H9 (cell line): ENCODE measurements around the gene PASD1. TPM values are rescaled to one million over a fixed set of nuclear protein-coding genes. Genes with fewer than 3 reads are reported as not detected.

Experiments used
- DNase-seq: peaks from one replicate; pipeline ENCODE4 v3.0.0-alpha.2; 2017
- H2AFZ ChIP-seq: one replicate; pipeline ENCODE4 v1.6.1; 2013; ENCODE audit warnings: mild to moderate bottlenecking, low read length, control low read depth, moderate library complexity
- H2AK5ac ChIP-seq: 2 replicates; pipeline ENCODE4 v1.6.1; 2013; ENCODE audit warnings: low read length, control low read depth, mixed read lengths; ENCODE audit not compliant: insufficient read length
- H2BK120ac ChIP-seq: one replicate; pipeline ENCODE4 v1.6.1; 2013; ENCODE audit warnings: low read depth, mild to moderate bottlenecking, low read length, control low read depth, inconsistent platforms; ENCODE audit not compliant: poor library complexity, severe bottlenecking
- H2BK12ac ChIP-seq: 2 replicates; pipeline ENCODE4 v1.6.1; 2013; ENCODE audit warnings: low read length, control low read depth, mixed read lengths, low read depth; ENCODE audit not compliant: insufficient read length
- H2BK15ac ChIP-seq: 2 replicates; pipeline ENCODE4 v1.6.1; 2013; ENCODE audit warnings: low read depth, low read length, control low read depth
- H2BK20ac ChIP-seq: one replicate; pipeline ENCODE4 v1.6.1; 2013; ENCODE audit warnings: low read depth, mild to moderate bottlenecking, low read length, control low read depth, inconsistent platforms; ENCODE audit not compliant: poor library complexity, severe bottlenecking
- H2BK5ac ChIP-seq: 2 replicates; pipeline ENCODE4 v1.6.1; 2013; ENCODE audit warnings: low read length, control low read depth, mixed read lengths; ENCODE audit not compliant: insufficient read length
- H3K14ac ChIP-seq: 2 replicates; pipeline ENCODE4 v1.6.1; 2013; ENCODE audit warnings: low read length, control low read depth; ENCODE audit not compliant: insufficient read depth
- H3K18ac ChIP-seq: 2 replicates; pipeline ENCODE4 v1.6.1; 2013; ENCODE audit warnings: low read depth, mild to moderate bottlenecking, mixed read lengths, low read length, control low read depth; ENCODE audit not compliant: insufficient read length
- H3K23ac ChIP-seq: 2 replicates; pipeline ENCODE4 v1.6.1; 2013; ENCODE audit warnings: low read length, control low read depth, mixed read lengths, low read depth; ENCODE audit not compliant: insufficient read length
- H3K23me2 ChIP-seq: 2 replicates; pipeline ENCODE4 v1.6.1; 2013; ENCODE audit warnings: low read depth, mild to moderate bottlenecking, mixed read lengths, low read length, control low read depth; ENCODE audit not compliant: insufficient read length, poor library complexity, severe bottlenecking
- H3K27ac ChIP-seq: 2 replicates; pipeline ENCODE4 v1.5.1; 2013; ENCODE audit warnings: low read length, control low read depth, mixed read lengths, low read depth; ENCODE audit not compliant: insufficient read length
- H3K27me3 ChIP-seq: 2 replicates; pipeline ENCODE4 v1.6.1; 2013; ENCODE audit warnings: low read length, control low read depth, inconsistent platforms; ENCODE audit not compliant: insufficient read depth
- H3K4ac ChIP-seq: 2 replicates; pipeline ENCODE4 v1.6.1; 2013; ENCODE audit warnings: low read depth, mild to moderate bottlenecking, control low read depth, inconsistent platforms, low read length, moderate library complexity
- H3K4me1 ChIP-seq: 2 replicates; pipeline ENCODE4 v1.6.1; 2013; ENCODE audit warnings: low read length, control low read depth, inconsistent platforms; ENCODE audit not compliant: insufficient read depth
- H3K4me2 ChIP-seq: 2 replicates; pipeline ENCODE4 v1.6.1; 2013; ENCODE audit warnings: low read length, control low read depth, mixed read lengths; ENCODE audit not compliant: insufficient read length, insufficient read depth
- H3K56ac ChIP-seq: 2 replicates; pipeline ENCODE4 v1.6.1; 2013; ENCODE audit warnings: low read depth, mild to moderate bottlenecking, mixed read lengths, low read length, control low read depth; ENCODE audit not compliant: insufficient read length
- H3K79me1 ChIP-seq: 2 replicates; pipeline ENCODE4 v1.6.1; 2013; ENCODE audit warnings: low read depth, mild to moderate bottlenecking, moderate library complexity, low read length, control low read depth, inconsistent platforms; ENCODE audit not compliant: insufficient read depth, poor library complexity, severe bottlenecking
- H3K79me2 ChIP-seq: 2 replicates; pipeline ENCODE4 v1.6.1; 2013; ENCODE audit warnings: low read length, control low read depth, inconsistent platforms; ENCODE audit not compliant: insufficient read depth
- H3K9ac ChIP-seq: 2 replicates; pipeline ENCODE4 v1.6.1; 2013; ENCODE audit warnings: low read length, control low read depth, mixed read lengths; ENCODE audit not compliant: insufficient read length; ENCODE audit errors: extremely low read depth
- H3K9me3 ChIP-seq: one replicate; pipeline ENCODE4 v1.6.1; 2013; ENCODE audit warnings: low read depth, low read length, inconsistent platforms; ENCODE audit not compliant: control insufficient read depth
- H3T11ph ChIP-seq: one replicate; pipeline ENCODE4 v1.6.1; 2013; ENCODE audit warnings: mild to moderate bottlenecking, low read length, control low read depth, inconsistent platforms
- H4K20me1 ChIP-seq: one replicate; pipeline ENCODE4 v1.6.1; 2013; ENCODE audit not compliant: control insufficient read depth, insufficient read length, insufficient read depth
- H4K5ac ChIP-seq: 2 replicates; pipeline ENCODE4 v1.6.1; 2013; ENCODE audit warnings: low read depth, mild to moderate bottlenecking, mixed read lengths, low read length, control low read depth; ENCODE audit not compliant: insufficient read length
- H4K8ac ChIP-seq: replicated peaks from 2 replicates; pipeline ENCODE4 v1.6.1; 2013; ENCODE audit warnings: low read length, control low read depth, mixed read lengths, low read depth; ENCODE audit not compliant: insufficient read length
- H4K91ac ChIP-seq: 2 replicates; pipeline ENCODE4 v1.6.1; 2013; ENCODE audit warnings: low read depth, mild to moderate bottlenecking, moderate library complexity, mixed read lengths, low read length, control low read depth; ENCODE audit not compliant: insufficient read length
- H3K27ac Mint-ChIP-seq, 3 experiments: 2 replicates in 2 of 3; 3 replicates in 1 of 3; pipeline ENCODE4 v1.8.0; 2020 to 2021; ENCODE audit warnings: mixed read lengths in 3 of 3, mild to moderate bottlenecking in 1 of 3, moderate library complexity in 1 of 3
- H3K27me3 Mint-ChIP-seq: 2 replicates; pipeline ENCODE4 v1.8.0; 2021; ENCODE audit warnings: low read depth, mild to moderate bottlenecking, moderate library complexity, mixed read lengths
- H3K36me3 Mint-ChIP-seq, 3 experiments: 2 replicates in 2 of 3; 3 replicates in 1 of 3; pipeline ENCODE4 v1.8.0; 2020 to 2021; ENCODE audit warnings: low read depth in 3 of 3, mixed read lengths in 3 of 3; ENCODE audit not compliant: insufficient read depth in 1 of 3
- H3K4me1 Mint-ChIP-seq, 2 experiments: 2 replicates each; pipeline ENCODE4 v1.8.0; 2020; ENCODE audit warnings: mixed read lengths in 2 of 2
- H3K4me3 Mint-ChIP-seq, 2 experiments: 2 replicates in 1 of 2; 3 replicates in 1 of 2; pipeline ENCODE4 v1.8.0; 2020 to 2021; ENCODE audit warnings: mild to moderate bottlenecking in 2 of 2, mixed read lengths in 2 of 2, moderate library complexity in 1 of 2
- H3K9me3 Mint-ChIP-seq, 2 experiments: 2 replicates in 1 of 2; 3 replicates in 1 of 2; pipeline ENCODE4 v1.8.0; 2020; ENCODE audit warnings: mild to moderate bottlenecking in 2 of 2, mixed read lengths in 2 of 2, moderate library complexity in 1 of 2
- CTCF ChIP-seq: fragments of 200-600 bp; sonication (generic); conservative IDR thresholded peaks from 3 replicates; pipeline ENCODE4 v1.8.0; 2021; ENCODE audit warnings: antibody characterized with exemption, mild to moderate bottlenecking
- WGBS: extraction: QIAGEN DNeasy Blood & Tissue Kit; methylation state at CpG from one replicate; pipeline ENCODE4 v1.1.7; 2013; ENCODE audit warnings: missing lambda C conversion rate, low lambda C conversion rate, mixed read lengths; ENCODE audit not compliant: insufficient read length; ENCODE audit errors: extremely low coverage; 5-methylcytosine and 5-hydroxymethylcytosine counted together
- total RNA-seq: library from RNA; stranded (reverse); gene quantifications from 2 replicates; pipeline ENCODE4 v1.2.1, GENCODE V29; 2021

PASD1 gene
- total RNA-seq, 1 experiment from 2014 or later = not detected

GRCh38 chrX:151702741-151703340 lies 139.4 kb downstream of the PASD1 start:
- Histone ChIP-seq H2BK12ac (no peak overlapping the region), H3K23me2 (no peaks in the 10 kb centered on the region), H3K27ac (no peak overlapping the region), H3K9me3 (peaks cover 64% of the 10 kb centered on the region), H3T11ph (no peak overlapping the region), H2BK5ac (no peak overlapping the region), H2BK15ac (no peak overlapping the region), H4K8ac (no peak overlapping the region), H4K20me1 (no peaks in the 10 kb centered on the region), H2BK120ac (no peak overlapping the region), H3K14ac (no peak overlapping the region), H4K91ac (no peak overlapping the region), H2AK5ac (no peak overlapping the region), H2AFZ (no peak overlapping the region), H3K4me1 (no peaks in the 10 kb centered on the region; the same call in 1 of the 2 replicates), H3K4ac (no peak overlapping the region), H3K18ac (no peak overlapping the region), H3K56ac (no peak overlapping the region), H3K4me2 (no peak overlapping the region), H3K79me2 (no peaks in the 10 kb centered on the region), H4K5ac (no peak overlapping the region), H3K9ac (no peak overlapping the region), H3K27me3 (no peaks in the 10 kb centered on the region), H3K79me1 (no peaks in the 10 kb centered on the region), H2BK20ac (no peak overlapping the region), H3K23ac (no peak overlapping the region)
- peaks cover 3% of the 10 kb centered on the region for H3K27me3 Mint-ChIP-seq
- no peak for TF ChIP-seq CTCF
- no CpG with 5 or more reads among the region's 7 CpGs for WGBS
- peaks cover 0 to 2% (median 0%) of the 10 kb centered on the region in 3 experiments; a peak in 2 of 7 replicates for H3K36me3 Mint-ChIP-seq
- H3K4me3 Mint-ChIP-seq = no peak overlapping the region
- DNase-seq = no peak
- H3K4me1 Mint-ChIP-seq = 0 out of 4 replicates have a peak, but pooled peaks cover 0 to 2% of the 10 kb centered on the region in 2 experiments
- no peak overlapping the region; a peak in 1 of 7 replicates for H3K27ac Mint-ChIP-seq
- H3K9me3 Mint-ChIP-seq = peaks cover 66 to 68% of the 10 kb centered on the region in 2 experiments
